GM18867 (cell line): Measurements from ENCODE around the gene TUBB8B.
"Not testable (repeated sequence)": the region's sequence is repeated elsewhere in the genome, so short reads cannot be mapped to it uniquely, and the experiment has no call there.

ENCODE experiments used
- ATAC-seq: cut with Tn5 transposase; IDR thresholded peaks from one replicate; pipeline ENCODE4 v1.9.1; 2021; ENCODE audit warnings: mild to moderate bottlenecking, moderate library complexity; ENCODE audit not compliant: unreplicated experiment

The TUBB8B gene

GRCh38 chr18:49176-49665 is at the start of gene TUBB8B:
Gene TUBB8B, minus strand, starts transcription at chr18:49615. Its CDS starts 58 bp downstream, at chr18:49557.
- not testable (repeated sequence) for ATAC-seq

- ATAC-seq = peak; percentile 98
Observed at GRCh38 chr18:97252-97914, 48.0 kb upstream of the TUBB8B start.

- not testable (repeated sequence) for ATAC-seq
Observed at GRCh38 chr18:96767-97131, 47.3 kb upstream of the TUBB8B start.

GRCh38 chr18:96101-96766 is 46.8 kb upstream of the TUBB8B start:
- ATAC-seq = peak; percentile 52

- not testable (repeated sequence) for ATAC-seq
Observed at GRCh38 chr18:95580-95979, 46.2 kb upstream of the TUBB8B start.

GRCh38 chr18:93897-94408 is 44.5 kb upstream of the TUBB8B start:
- ATAC-seq = not testable (repeated sequence)

- ATAC-seq = not testable (repeated sequence)
Observed at GRCh38 chr18:91561-91960, 42.1 kb upstream of the TUBB8B start.

GRCh38 chr18:90396-91193 is 41.2 kb upstream of the TUBB8B start:
- not testable (repeated sequence) for ATAC-seq

- not testable (repeated sequence) for ATAC-seq
Observed at GRCh38 chr18:89124-89523, 39.7 kb upstream of the TUBB8B start.

GRCh38 chr18:84801-85200 is 35.4 kb upstream of the TUBB8B start:
- not testable (repeated sequence) for ATAC-seq

- not testable (repeated sequence) for ATAC-seq
Observed at GRCh38 chr18:82626-83209, 33.3 kb upstream of the TUBB8B start.

- not testable (repeated sequence) for ATAC-seq
Observed at GRCh38 chr18:80881-81280, 31.5 kb upstream of the TUBB8B start.

- ATAC-seq = not testable (repeated sequence)
Observed at GRCh38 chr18:80202-80601, 30.8 kb upstream of the TUBB8B start.

GRCh38 chr18:75525-76160 is 26.2 kb upstream of the TUBB8B start:
- not testable (repeated sequence) for ATAC-seq

- not testable (repeated sequence) for ATAC-seq
Observed at GRCh38 chr18:73181-73777, 23.9 kb upstream of the TUBB8B start.

GRCh38 chr18:67701-68100 is 18.3 kb upstream of the TUBB8B start:
- peak; percentile 42 for ATAC-seq

- ATAC-seq = not testable (repeated sequence)
Observed at GRCh38 chr18:64279-64678, 14.9 kb upstream of the TUBB8B start.

GRCh38 chr18:63656-64055 is 14.2 kb upstream of the TUBB8B start:
- not testable (repeated sequence) for ATAC-seq

- not testable (repeated sequence) for ATAC-seq
Observed at GRCh38 chr18:54388-54787, 5.0 kb upstream of the TUBB8B start.

- ATAC-seq = not testable (repeated sequence)
Observed at GRCh38 chr18:48696-49095, 719 bp downstream of the TUBB8B start.
